Measurements from ENCODE around the gene NRP1. TPM values are rescaled to one million over a fixed set of nuclear protein-coding genes. Genes with fewer than 3 reads are reported as not detected.

The NRP1 gene
- total RNA-seq, 1 experiment from 2014 or later: 3.0 TPM

- TF ChIP-seq PRDM15 (CRISPR knock-in tag; IDR thresholded peaks at IDR 0.05) (no peak), TP53 (CRISPR knock-in tag; IDR thresholded peaks at IDR 0.05) (no peak)
Observed at GRCh38 chr10:33352175-33352574, 17.7 kb upstream of the NRP1 start (continued).

GRCh38 chr10:33350041-33350440 lies 15.6 kb upstream of the NRP1 start:
- H3K4me3 Mint-ChIP-seq: no peak overlapping the region
- H3K4me1 Mint-ChIP-seq: no peaks in the 10 kb centered on the region
- DNase-seq (ENCODE audit: low spot score): no peak
- no peaks in the 10 kb centered on the region for H3K36me3 Mint-ChIP-seq
- H3K9me3 Mint-ChIP-seq: no peaks in the 10 kb centered on the region
- H3K27ac Mint-ChIP-seq: no peak overlapping the region
- POLR2A ChIA-PET: interaction anchor here (0.6 kb wide), 1 partner anchor 740 kb away, joined by 3 read pairs; no protein-coding TSS in a partner anchor
- ATAC-seq: no peak
- CTCF ChIA-PET: no interaction called here
- TF ChIP-seq ZNF425 (CRISPR knock-in tag; conservative IDR thresholded peaks at IDR 0.05): no peak
- no peak for TF ChIP-seq TEAD1 (CRISPR knock-in tag; IDR thresholded peaks at IDR 0.05)
- TF ChIP-seq USF1 (CRISPR knock-in tag; IDR thresholded peaks at IDR 0.05): no peak
- no peak for TF ChIP-seq AFF4 (CRISPR knock-in tag; IDR thresholded peaks at IDR 0.05; ENCODE audit: borderline replicate concordance)
- no peak for TF ChIP-seq E2F1 (CRISPR knock-in tag; IDR thresholded peaks at IDR 0.05)
- no peak for TF ChIP-seq ATF6 (CRISPR knock-in tag; IDR thresholded peaks at IDR 0.05)
- TF ChIP-seq ZNF281 (CRISPR knock-in tag; IDR thresholded peaks at IDR 0.05): no peak
- no peak for TF ChIP-seq ZNF232 (CRISPR knock-in tag; IDR thresholded peaks at IDR 0.05)
- TF ChIP-seq NR3C1 (CRISPR knock-in tag; conservative IDR thresholded peaks at IDR 0.05; ENCODE audit: low read depth): no peak
- TF ChIP-seq ZNF423 (CRISPR knock-in tag; IDR thresholded peaks at IDR 0.05): no peak
- no peak for TF ChIP-seq ATF1 (CRISPR knock-in tag; IDR thresholded peaks at IDR 0.05)
- TF ChIP-seq ZNF396 (CRISPR knock-in tag; IDR thresholded peaks at IDR 0.05; ENCODE audit: borderline replicate concordance): no peak
- no peaks in the 10 kb centered on the region for H3K27me3 Mint-ChIP-seq (ENCODE audit: low read depth)

All from WTC11 (cell line).